ENCODE results near the gene SRMS. TPM values are rescaled to one million over a fixed set of nuclear protein-coding genes. Genes with fewer than 3 reads are reported as not detected.

Gene SRMS
- total RNA-seq, 1 donor = not detected

GRCh38 chr20:63568986-63569949 lies 21.7 kb upstream of the SRMS start:
- Histone ChIP-seq H3K4me3 (ENCODE audit: insufficient read depth, low read length) (no peak overlapping the region), H2AFZ (ENCODE audit: low read length) (no peak overlapping the region), H3K4me1 (ENCODE audit: insufficient read depth, low read length) (peaks cover 6% of the 10 kb centered on the region), H3K9me3 (ENCODE audit: low read depth, low read length) (no peaks in the 10 kb centered on the region), H3K79me2 (ENCODE audit: insufficient read depth, low read length) (peaks cover 6% of the 10 kb centered on the region), H3K27me3 (ENCODE audit: insufficient read depth, low read length) (no peaks in the 10 kb centered on the region), H3K36me3 (ENCODE audit: insufficient read depth, low read length) (no peaks in the 10 kb centered on the region), H3K27ac (ENCODE audit: low read depth, low read length) (no peak overlapping the region), H3K4me2 (ENCODE audit: insufficient read depth, low read length) (no peak overlapping the region), H4K20me1 (ENCODE audit: insufficient read depth, low read length) (no peaks in the 10 kb centered on the region)
- no peak for TF ChIP-seq CTCF (IDR thresholded peaks at IDR 0.05; ENCODE audit: extremely low read depth, low read depth, low read length)
- no peak for DNase-seq (ENCODE audit: insufficient read length, low spot score, missing footprints)

DNA sequence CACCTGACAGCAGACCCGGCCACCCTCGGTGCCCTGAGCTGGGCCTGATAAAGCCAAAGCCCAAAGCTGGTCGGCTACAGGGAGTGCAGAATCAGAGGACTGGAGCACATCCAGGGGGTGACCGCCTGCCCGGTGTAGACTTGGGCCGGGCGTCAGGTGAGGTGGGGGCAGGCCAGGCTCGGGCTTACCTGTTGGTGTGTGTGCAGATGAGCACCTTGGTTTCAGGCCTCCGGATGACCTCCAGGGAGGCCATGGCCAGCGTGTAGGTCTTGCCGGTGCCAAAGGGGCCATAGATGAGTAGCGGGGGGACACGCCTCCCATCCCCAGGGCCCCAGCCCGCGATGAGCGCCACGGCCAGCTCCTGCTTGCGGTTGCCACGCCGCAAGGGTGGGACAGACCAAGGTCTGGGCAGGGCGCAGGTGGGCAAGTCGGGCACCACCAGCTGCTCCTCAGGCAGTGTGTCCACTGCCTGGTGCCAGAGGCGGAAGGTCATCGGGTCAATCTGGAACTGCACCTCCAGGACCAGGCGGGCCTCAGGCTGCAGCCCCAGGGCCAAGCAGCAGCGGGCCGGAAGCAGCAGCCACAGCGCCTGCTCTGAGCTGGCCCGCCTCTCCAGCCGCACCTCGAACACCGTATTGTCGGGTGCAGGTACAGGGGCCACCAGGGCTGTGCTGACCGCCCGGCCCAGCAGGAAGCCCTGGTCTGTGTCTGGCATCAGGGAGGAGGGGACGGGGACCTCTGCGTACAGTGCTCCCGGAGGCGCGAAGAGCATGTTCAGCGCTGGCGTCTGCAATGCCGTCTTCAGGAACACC lies 20.8 kb upstream of the SRMS start:
- Histone ChIP-seq H3K36me3 (ENCODE audit: insufficient read depth, low read length) (no peaks in the 10 kb centered on the region), H4K20me1 (ENCODE audit: insufficient read depth, low read length) (no peaks in the 10 kb centered on the region), H3K4me3 (ENCODE audit: insufficient read depth, low read length) (no peak overlapping the region), H3K4me1 (ENCODE audit: insufficient read depth, low read length) (peaks cover 4% of the 10 kb centered on the region), H3K27me3 (ENCODE audit: insufficient read depth, low read length) (no peaks in the 10 kb centered on the region), H3K79me2 (ENCODE audit: insufficient read depth, low read length) (peaks cover 4% of the 10 kb centered on the region), H3K27ac (ENCODE audit: low read depth, low read length) (no peak overlapping the region), H3K9me3 (ENCODE audit: low read depth, low read length) (no peaks in the 10 kb centered on the region), H2AFZ (ENCODE audit: low read length) (no peak overlapping the region), H3K4me2 (ENCODE audit: insufficient read depth, low read length) (no peak overlapping the region)
- peak; percentile 83 for DNase-seq (ENCODE audit: insufficient read length, low spot score, missing footprints)
- TF ChIP-seq CTCF (IDR thresholded peaks at IDR 0.05; ENCODE audit: extremely low read depth, low read depth, low read length) = no peak

DNA sequence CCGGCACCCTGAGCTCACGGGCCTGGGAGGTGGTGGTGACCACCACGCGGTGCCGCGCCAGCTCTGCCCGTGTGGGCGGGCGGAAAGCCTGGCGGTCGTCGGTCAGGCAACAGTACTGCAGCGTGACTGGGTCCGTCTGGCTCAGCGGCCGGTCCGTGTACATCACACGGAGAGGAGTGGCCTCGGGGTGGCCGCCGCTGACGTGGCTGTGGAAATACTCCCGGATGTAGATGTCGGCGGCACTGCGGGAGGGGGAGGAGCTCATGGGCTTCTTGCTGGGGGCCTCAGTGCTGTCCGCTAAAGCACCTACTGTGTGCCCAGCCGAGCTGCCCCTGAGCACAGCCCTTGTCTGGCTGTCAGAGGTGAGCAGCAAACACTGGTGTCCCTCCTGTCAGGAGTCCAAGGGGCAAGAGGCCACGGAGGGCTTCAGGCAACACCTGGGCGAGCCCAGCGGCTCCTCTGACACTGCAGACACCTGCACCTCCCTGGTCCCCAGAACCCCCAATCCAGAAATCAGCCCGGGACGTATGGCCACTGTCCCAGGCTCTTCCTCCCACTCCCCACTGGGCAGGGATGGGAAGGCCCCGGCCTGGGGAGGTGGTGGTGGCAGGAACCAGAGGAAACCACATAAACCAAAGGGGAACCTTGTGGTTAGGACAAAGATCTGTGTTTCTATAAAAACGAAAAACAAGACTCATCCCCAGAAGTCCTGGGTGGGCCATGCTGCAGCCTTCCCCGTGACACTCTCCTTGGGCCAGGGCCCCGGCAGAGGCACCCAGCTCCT lies 20.0 kb upstream of the SRMS start:
- Histone ChIP-seq H3K27me3 (ENCODE audit: insufficient read depth, low read length) (no peaks in the 10 kb centered on the region), H3K9me3 (ENCODE audit: low read depth, low read length) (no peaks in the 10 kb centered on the region), H3K4me3 (ENCODE audit: insufficient read depth, low read length) (no peak overlapping the region), H3K27ac (ENCODE audit: low read depth, low read length) (no peak overlapping the region), H2AFZ (ENCODE audit: low read length) (no peak overlapping the region), H3K4me2 (ENCODE audit: insufficient read depth, low read length) (no peak overlapping the region), H3K79me2 (ENCODE audit: insufficient read depth, low read length) (no peaks in the 10 kb centered on the region), H3K36me3 (ENCODE audit: insufficient read depth, low read length) (no peaks in the 10 kb centered on the region), H4K20me1 (ENCODE audit: insufficient read depth, low read length) (no peaks in the 10 kb centered on the region), H3K4me1 (ENCODE audit: insufficient read depth, low read length) (no peaks in the 10 kb centered on the region)
- DNase-seq (ENCODE audit: insufficient read length, low spot score, missing footprints) = peak; percentile 82
- TF ChIP-seq CTCF (IDR thresholded peaks at IDR 0.05; ENCODE audit: extremely low read depth, low read depth, low read length) = no peak

Measured in osteoblast (primary cell).